GM12878 (cell line): ENCODE results near the gene PTTG2. TPM values are rescaled to one million over a fixed set of nuclear protein-coding genes. Genes with fewer than 3 reads are reported as not detected.

ENCODE experiments used
- ATAC-seq: fragments of 200-7000 bp; cut with Tn5 transposase; 3 replicates; pipeline ENCODE4 v1.9.1; 2020; ENCODE audit warnings: mild to moderate bottlenecking, moderate library complexity
- BruUV-seq: library from RNA; stranded (reverse); fragments of 400-500 nt; replicated peaks from 2 replicates; lab custom pipeline; 2021; lab: Mats Ljungman, UMichigan
- CTCF ChIA-PET: fragments of 300-600 bp; sonication (Branson Sonifier 250); formaldehyde crosslinking; extraction: SDS; loops from one replicate; lab custom pipeline; 2021; ENCODE audit warnings: inconsistent platforms; lab: Yijun Ruan, JAX
- POLR2A ChIA-PET: fragments of 350-600 bp; formaldehyde crosslinking; extraction: SDS; loops from one replicate; lab custom pipeline; 2021; ENCODE audit warnings: inconsistent platforms; lab: Charles Lee
- RAD21 ChIA-PET: fragments of 300-600 bp; sonication (Branson Sonifier 250); formaldehyde crosslinking; loops from one replicate; lab custom pipeline; 2023; ENCODE audit warnings: antibody characterized with exemption; ENCODE audit not compliant: unreplicated experiment; lab: Charles Lee
- SMC1A ChIA-PET: fragments of 300-600 bp; sonication (Branson Sonifier 250); formaldehyde crosslinking; loops from one replicate; lab custom pipeline; 2023; ENCODE audit not compliant: unreplicated experiment, uncharacterized antibody; lab: Charles Lee
- DNase-seq: peaks from one replicate; pipeline ENCODE4 v3.0.0-alpha.2; 2011; ENCODE audit warnings: low read depth, low spot score
- FAIRE-seq: peaks from 3 replicates; lab custom pipeline; 2011; peaks lifted over from hg19 to GRCh38; lab: Jason Lieb, UNC
- H2AFZ ChIP-seq: 2 replicates; pipeline ENCODE4 v1.6.0; 2011; ENCODE audit warnings: low read depth, low read length, control low read depth; ENCODE audit not compliant: control insufficient read depth
- H3K27ac ChIP-seq: 2 replicates; pipeline ENCODE4 v1.5.1; 2011; ENCODE audit warnings: control low read depth; ENCODE audit not compliant: control insufficient read depth, insufficient read depth
- H3K27me3 ChIP-seq, 2 experiments: replicated peaks in 1 of 2; 2 replicates each; pipeline versions ENCODE4 v1.6.0 to v1.6.1; 2011; ENCODE audit warnings: low read length in 1 of 2; ENCODE audit not compliant: control insufficient read depth in 2 of 2, insufficient read depth in 2 of 2
- H3K36me3 ChIP-seq, 2 experiments: 2 replicates each; pipeline ENCODE4 v1.5.1; 2011; ENCODE audit warnings: low read length in 1 of 2; ENCODE audit not compliant: control insufficient read depth in 2 of 2, insufficient read depth in 2 of 2
- H3K4me1 ChIP-seq: 2 replicates; pipeline ENCODE4 v1.6.1; 2011; ENCODE audit warnings: mild to moderate bottlenecking, low read length, moderate library complexity, mixed read lengths; ENCODE audit not compliant: control insufficient read depth, insufficient read depth
- H3K4me2 ChIP-seq: 2 replicates; pipeline ENCODE4 v1.6.0; 2011; ENCODE audit warnings: control low read depth; ENCODE audit not compliant: control insufficient read depth, insufficient read depth
- H3K4me3 ChIP-seq: fragments of 200-600 bp; sonication (generic); 2 replicates; pipeline ENCODE4 v1.5.1; 2016
- H3K79me2 ChIP-seq: 2 replicates; pipeline ENCODE4 v1.6.0; 2011; ENCODE audit warnings: low read length; ENCODE audit not compliant: control insufficient read depth, insufficient read depth
- H3K9ac ChIP-seq: 2 replicates; pipeline ENCODE4 v1.8.0; 2011; ENCODE audit warnings: low read length, control low read depth, mixed read lengths; ENCODE audit not compliant: control insufficient read depth, insufficient read depth
- H3K9me3 ChIP-seq: replicated peaks from 3 replicates; pipeline ENCODE4 v1.5.1; 2011; ENCODE audit warnings: mild to moderate bottlenecking, low read length; ENCODE audit not compliant: control insufficient read depth, insufficient read depth
- H4K20me1 ChIP-seq: 2 replicates; pipeline ENCODE4 v1.6.0; 2011; ENCODE audit not compliant: control insufficient read depth, insufficient read depth
- CBX5 ChIP-seq: sonication (generic); IDR thresholded peaks from 2 replicates; pipeline ENCODE4 v1.6.1; 2016; ENCODE audit warnings: low read depth, moderate library complexity, mild to moderate bottlenecking, inconsistent platforms
- ELK1 ChIP-seq: IDR thresholded peaks from 2 replicates; pipeline ENCODE4 v1.6.1; 2012; ENCODE audit warnings: low read depth, low read length, improper control_type of control experiment
- IKZF2 ChIP-seq, 2 experiments: fragments of 450-650 bp; IDR thresholded peaks; 2 replicates each; pipeline ENCODE4 v1.6.1; 2017; ENCODE audit warnings: mild to moderate bottlenecking in 2 of 2, moderate library complexity in 2 of 2
- RELB ChIP-seq: fragments of 450-650 bp; IDR thresholded peaks from 2 replicates; pipeline ENCODE4 v1.6.1; 2017; ENCODE audit warnings: low read depth, mild to moderate bottlenecking, moderate library complexity
- SMARCA5 ChIP-seq: fragments of 450-650 bp; IDR thresholded peaks from 2 replicates; pipeline ENCODE4 v1.6.1; 2017; ENCODE audit warnings: mild to moderate bottlenecking
- SP1 ChIP-seq: IDR thresholded peaks from one replicate; pipeline ENCODE4 v1.6.1; 2011; ENCODE audit warnings: low read depth, low read length
- ZSCAN29 ChIP-seq: fragments of 450-650 bp; IDR thresholded peaks from 2 replicates; pipeline ENCODE4 v1.6.1; 2017; ENCODE audit warnings: mild to moderate bottlenecking, moderate library complexity
- WGBS: methylation state at CpG from one replicate; pipeline ENCODE4 v1.1.6; 2016; ENCODE audit warnings: low lambda C conversion rate; ENCODE audit not compliant: insufficient replicate concordance, insufficient coverage; ENCODE audit errors: missing lambda C conversion rate; 5-methylcytosine and 5-hydroxymethylcytosine counted together
- in situ Hi-C: fragments of 300-500 bp; cut with MboI; formaldehyde crosslinking; loops from 9 replicates; pipeline ENCODE4 v1.14.3; 2018; ENCODE audit warnings: mixed read lengths
- intact Hi-C: fragments of 100-400 bp; cut with micrococcal nuclease; formaldehyde crosslinking; loops from one replicate; pipeline ENCODE4 v1.14.2; 2022; ENCODE audit not compliant: unreplicated experiment
- polyA plus RNA-seq, 11 experiments: library from polyadenylated mRNA; depleted of rRNA in 4 of 11; unstranded in 6 of 11; stranded (reverse) in 5 of 11; fragments of >200 nt; fragmentation: Nextera tagmentation in 4 of 11; fragmentation: Illumina TruSeq in 1 of 11; extraction: Ambion mirVana in 4 of 11; extraction: Trizol in 1 of 11; gene quantifications; 1 replicate in 1 of 11; 2 replicates in 10 of 11; pipeline versions ENCODE4 v1.2.1 to v1.2.3, GENCODE V29; 2011 to 2016; ENCODE audit warnings: inconsistent platforms in 2 of 11, missing spikeins in 2 of 11, low read depth in 1 of 11
- total RNA-seq, 4 experiments: library from RNA; depleted of rRNA in 3 of 4; stranded (reverse); fragments of >200 nt in 3 of 4; fragmentation: Illumina TruSeq in 1 of 4; extraction: Trizol in 1 of 4; gene quantifications; 2 replicates each; pipeline versions ENCODE4 v1.2.1 to v1.2.3, GENCODE V29; 2013 to 2021

Gene PTTG2
- total and polyA plus RNA-seq, 10 of the 15 experiments (the other 5 are each of a cell fraction or from before 2014, with no cell fraction given): 0.09 to 0.54 (median 0.39) TPM; not detected in 4

GRCh38 chr4:37935026-37935425 is 25.2 kb upstream of the PTTG2 start:
- Histone ChIP-seq H3K27ac (no peak overlapping the region), H3K36me3 (no peaks in the 10 kb centered on the region; a peak in 2 of 4 replicates), H3K27me3 (no peaks in the 10 kb centered on the region), H3K9ac (no peak overlapping the region), H3K4me2 (no peak overlapping the region), H3K9me3 (no peaks in the 10 kb centered on the region; the same call in 2 of the 3 replicates), H3K79me2 (no peaks in the 10 kb centered on the region), H2AFZ (no peak overlapping the region), H3K4me3 (no peak overlapping the region), H3K4me1 (no peaks in the 10 kb centered on the region), H4K20me1 (no peaks in the 10 kb centered on the region)
- POLR2A ChIA-PET: interaction anchor here (0.8 kb wide), 1 partner anchor 39 kb away, joined by 3 read pairs; no protein-coding TSS in a partner anchor
- DNase-seq (no peak), ATAC-seq (no peak), FAIRE-seq (no peak)
- WGBS: 72% methylated on average over 4 of the region's 4 CpGs
- CTCF ChIA-PET: interaction anchor here (1.0 kb wide), 1 partner anchor 10 kb away, joined by 4 read pairs; no protein-coding TSS in a partner anchor
- no peak for TF ChIP-seq IKZF2 (IDR thresholded peaks at IDR 0.05)
- TF ChIP-seq CBX5: no peak
- TF ChIP-seq SMARCA5: no peak
- no peak for TF ChIP-seq SP1
- TF ChIP-seq ZSCAN29: no peak
- TF ChIP-seq RELB: no peak
- TF ChIP-seq ELK1: no peak
- BruUV-seq: no TSS peak
- in situ Hi-C loops: no loop called here
- SMC1A ChIA-PET: no interaction called here
- intact Hi-C loops: no loop called here
- RAD21 ChIA-PET: no interaction called here
